ENCODE data around the gene SFT2D2.

The SFT2D2 gene

GRCh38 chr1:168235937-168236336 lies 10.1 kb downstream of the SFT2D2 start:
- no peak for TF ChIP-seq GATA1 (IDR thresholded peaks at IDR 0.05; ENCODE audit: low read depth, low read length)
- DNase-seq = no peak

- TF ChIP-seq POLR2A (IDR thresholded peaks at IDR 0.05; ENCODE audit: low read length) (no peak), GATA1 (IDR thresholded peaks at IDR 0.05; ENCODE audit: low read depth, low read length) (no peak)
- DNase-seq = no peak
Observed at GRCh38 chr1:168236836-168237611, 11.2 kb downstream of the SFT2D2 start.

- DNase-seq = no peak
- TF ChIP-seq POLR2A (IDR thresholded peaks at IDR 0.05; ENCODE audit: low read length) = no peak
- no peak for TF ChIP-seq GATA1 (IDR thresholded peaks at IDR 0.05; ENCODE audit: low read depth, low read length)
Observed at GRCh38 chr1:168243198-168243597, 17.4 kb downstream of the SFT2D2 start.

GRCh38 chr1:168243636-168244212 lies 17.9 kb downstream of the SFT2D2 start:
- no peak for TF ChIP-seq GATA1 (IDR thresholded peaks at IDR 0.05; ENCODE audit: low read depth, low read length)
- no peak for TF ChIP-seq POLR2A (IDR thresholded peaks at IDR 0.05; ENCODE audit: low read length)

GRCh38 chr1:168245042-168245441 lies 19.2 kb downstream of the SFT2D2 start:
- no peak for DNase-seq
- TF ChIP-seq GATA1 (IDR thresholded peaks at IDR 0.05; ENCODE audit: low read depth, low read length) = no peak
- TF ChIP-seq POLR2A (IDR thresholded peaks at IDR 0.05; ENCODE audit: low read length) = no peak

More at GRCh38 chr1:168243636-168244212, 17.9 kb downstream of the SFT2D2 start:
- peak in 1 of 2 experiments; percentile 13 for DNase-seq

- no peak for TF ChIP-seq POLR2A (IDR thresholded peaks at IDR 0.05; ENCODE audit: low read length)
- no peak for TF ChIP-seq GATA1 (IDR thresholded peaks at IDR 0.05; ENCODE audit: low read depth, low read length)
- no peak for DNase-seq
Observed at GRCh38 chr1:168246506-168246905, 20.7 kb downstream of the SFT2D2 start.

GRCh38 chr1:168252204-168252733 lies 26.5 kb downstream of the SFT2D2 start:
- no peak for DNase-seq
- TF ChIP-seq POLR2A (IDR thresholded peaks at IDR 0.05; ENCODE audit: low read length) (no peak), GATA1 (IDR thresholded peaks at IDR 0.05; ENCODE audit: low read depth, low read length) (no peak)

- TF ChIP-seq GATA1 (IDR thresholded peaks at IDR 0.05; ENCODE audit: low read depth, low read length) (no peak), POLR2A (IDR thresholded peaks at IDR 0.05; ENCODE audit: low read length) (no peak)
- no peak for DNase-seq
Observed at GRCh38 chr1:168256164-168256563, 30.4 kb downstream of the SFT2D2 start.

GRCh38 chr1:168257397-168257796 lies 31.6 kb downstream of the SFT2D2 start:
- TF ChIP-seq GATA1 (IDR thresholded peaks at IDR 0.05; ENCODE audit: low read depth, low read length) = no peak
- TF ChIP-seq POLR2A (IDR thresholded peaks at IDR 0.05; ENCODE audit: low read length) = no peak
- DNase-seq = no peak

GRCh38 chr1:168259567-168259966 lies 33.8 kb downstream of the SFT2D2 start:
- TF ChIP-seq GATA1 (IDR thresholded peaks at IDR 0.05; ENCODE audit: low read depth, low read length) = no peak

GRCh38 chr1:168260393-168260792 lies 34.6 kb downstream of the SFT2D2 start:
- DNase-seq = no peak
- no peak for TF ChIP-seq GATA1 (IDR thresholded peaks at IDR 0.05; ENCODE audit: low read depth, low read length)

More at GRCh38 chr1:168259567-168259966, 33.8 kb downstream of the SFT2D2 start:
- DNase-seq = no peak

- DNase-seq = no peak
- TF ChIP-seq GATA1 (IDR thresholded peaks at IDR 0.05; ENCODE audit: low read depth, low read length) (no peak), POLR2A (IDR thresholded peaks at IDR 0.05; ENCODE audit: low read length) (no peak)
Observed at GRCh38 chr1:168261390-168261789, 35.6 kb downstream of the SFT2D2 start.

- DNase-seq = no peak
- TF ChIP-seq POLR2A (IDR thresholded peaks at IDR 0.05; ENCODE audit: low read length) = no peak
- no peak for TF ChIP-seq GATA1 (IDR thresholded peaks at IDR 0.05; ENCODE audit: low read depth, low read length)
Observed at GRCh38 chr1:168263130-168263529, 37.3 kb downstream of the SFT2D2 start.

- TF ChIP-seq POLR2A (IDR thresholded peaks at IDR 0.05; ENCODE audit: low read length) = no peak
- no peak for TF ChIP-seq GATA1 (IDR thresholded peaks at IDR 0.05; ENCODE audit: low read depth, low read length)
- DNase-seq = no peak
Observed at GRCh38 chr1:168264296-168264695, 38.5 kb downstream of the SFT2D2 start.

GRCh38 chr1:168265596-168265995 lies 39.8 kb downstream of the SFT2D2 start:
- no peak for TF ChIP-seq POLR2A (IDR thresholded peaks at IDR 0.05; ENCODE audit: low read length)
- no peak for TF ChIP-seq GATA1 (IDR thresholded peaks at IDR 0.05; ENCODE audit: low read depth, low read length)
- no peak for DNase-seq

All from erythroblast (primary cell).